KG1 (cell line): ENCODE data around the gene NAA40.

Experiments
- DNase-seq: peaks from one replicate; lab custom pipeline; 2025; lab: John Stamatoyannopoulos, UW

The NAA40 gene

GRCh38 chr11:63938479-63939396 is at the start of gene NAA40:
TSS of gene NAA40 (plus strand) at chr11:63939002. CDS start at chr11:63939097, 95 bp downstream.
- DNase-seq: peak; percentile 98

- DNase-seq: no peak
These were observed 49.5 kb upstream of the NAA40 start for GRCh38 chr11:63889344-63889743.

- DNase-seq: no peak
These were observed 48.4 kb upstream of the NAA40 start for GRCh38 chr11:63890368-63890767.

GRCh38 chr11:63892228-63892627 is 46.6 kb upstream of the NAA40 start:
- DNase-seq: no peak

GRCh38 chr11:63893355-63893754 is 45.4 kb upstream of the NAA40 start:
- DNase-seq: no peak

- no peak for DNase-seq
These were observed 42.7 kb upstream of the NAA40 start for GRCh38 chr11:63896071-63896470.

GRCh38 chr11:63897459-63898146 is 41.2 kb upstream of the NAA40 start:
- DNase-seq: no peak

GRCh38 chr11:63901660-63902059 is 37.1 kb upstream of the NAA40 start:
- DNase-seq: no peak

GRCh38 chr11:63903884-63904283 is 34.9 kb upstream of the NAA40 start:
- DNase-seq: no peak

- DNase-seq: no peak
These were observed 34.1 kb upstream of the NAA40 start for GRCh38 chr11:63904743-63905142.

- DNase-seq: no peak
These were observed 33.6 kb upstream of the NAA40 start for GRCh38 chr11:63905179-63905578.

GRCh38 chr11:63906087-63906486 is 32.7 kb upstream of the NAA40 start:
- DNase-seq: no peak

- no peak for DNase-seq
These were observed 32.2 kb upstream of the NAA40 start for GRCh38 chr11:63906585-63906984.

- DNase-seq: no peak
These were observed 31.7 kb upstream of the NAA40 start for GRCh38 chr11:63907063-63907462.

GRCh38 chr11:63907808-63908530 is 30.8 kb upstream of the NAA40 start:
- DNase-seq: no peak

- no peak for DNase-seq
These were observed 30.0 kb upstream of the NAA40 start for GRCh38 chr11:63908631-63909401.

GRCh38 chr11:63909591-63910506 is 29.0 kb upstream of the NAA40 start:
- no peak for DNase-seq

- no peak for DNase-seq
These were observed 28.1 kb upstream of the NAA40 start for GRCh38 chr11:63910675-63911074.

GRCh38 chr11:63911440-63911839 is 27.4 kb upstream of the NAA40 start:
- no peak for DNase-seq

GRCh38 chr11:63911876-63912275 is 26.9 kb upstream of the NAA40 start:
- DNase-seq: no peak

- no peak for DNase-seq
These were observed 26.1 kb upstream of the NAA40 start for GRCh38 chr11:63912678-63913077.
